COR-L47 (cell line): Measurements from ENCODE around the gene ARFGEF2.

Source experiments
- DNase-seq: peaks from one replicate; lab custom pipeline; 2025; lab: John Stamatoyannopoulos, UW

ARFGEF2 gene

DNA sequence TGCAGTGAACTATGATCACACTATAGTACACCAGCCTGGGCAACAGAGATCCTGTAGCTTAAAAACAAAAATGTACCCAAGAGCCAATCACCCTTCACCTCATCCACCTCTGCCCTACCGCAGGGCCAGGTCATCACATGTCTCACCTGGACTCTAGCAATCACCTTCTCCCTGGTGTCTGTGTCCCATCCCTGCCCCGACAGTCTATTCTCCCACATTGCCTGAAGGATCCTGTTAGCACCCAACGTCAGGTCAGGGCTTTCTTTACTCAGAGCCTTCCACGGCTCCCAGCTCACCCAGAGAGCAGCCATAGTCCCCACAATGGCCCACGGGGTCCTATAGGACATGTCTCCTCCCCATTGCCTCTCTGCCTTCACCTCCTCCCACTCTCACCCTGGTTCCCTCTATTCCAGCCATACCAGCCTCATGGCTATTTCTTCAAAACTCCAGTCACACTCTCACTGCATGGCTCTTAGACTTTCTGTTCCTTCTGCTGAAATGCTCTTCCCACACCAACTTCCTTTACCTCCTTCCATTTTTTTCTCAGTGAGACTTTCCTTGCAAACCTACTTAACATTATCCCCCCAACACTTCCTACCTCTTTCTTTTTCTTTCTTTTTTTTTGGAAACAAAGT is 22.5 kb upstream of the ARFGEF2 start:
- no peak for DNase-seq

DNA sequence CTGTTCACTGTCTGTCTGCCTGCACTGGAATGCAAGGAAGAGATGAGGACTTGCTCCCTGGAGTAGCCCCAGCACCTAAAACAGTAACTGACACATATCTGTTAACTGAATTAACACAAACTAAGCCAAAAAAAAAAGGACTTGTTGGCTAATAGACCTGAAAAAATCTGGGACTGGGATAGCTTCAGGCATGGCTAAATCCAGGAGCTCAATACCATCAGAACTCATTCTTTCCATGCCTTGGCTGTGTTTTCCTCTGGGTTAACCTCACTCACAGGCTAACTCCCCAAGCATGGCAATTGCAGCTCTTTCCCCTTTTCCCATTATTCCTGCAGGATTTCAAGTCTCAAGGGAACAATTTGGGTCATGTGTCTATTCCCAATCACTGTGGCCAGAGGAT is 21.6 kb upstream of the ARFGEF2 start:
- no peak for DNase-seq

DNA sequence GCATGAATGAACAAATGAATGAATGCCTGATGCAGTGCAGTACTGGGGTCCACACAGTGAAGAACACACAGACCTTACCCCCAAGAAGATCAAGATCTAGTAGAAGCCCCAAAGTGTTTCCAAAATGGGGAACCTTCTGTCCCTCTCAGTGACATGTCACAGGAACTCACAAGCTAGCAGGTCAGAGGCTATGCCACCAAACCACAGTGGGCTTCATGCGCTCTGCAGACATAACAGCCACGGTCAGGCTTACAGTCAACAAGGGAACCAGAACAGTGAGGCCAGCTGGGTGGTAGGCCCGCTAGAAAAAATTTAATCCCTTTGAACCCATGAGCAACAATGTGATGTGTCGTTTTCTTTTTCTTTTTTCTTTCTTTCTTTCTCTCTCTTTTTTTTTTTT is 20.2 kb upstream of the ARFGEF2 start:
- DNase-seq: no peak

DNA sequence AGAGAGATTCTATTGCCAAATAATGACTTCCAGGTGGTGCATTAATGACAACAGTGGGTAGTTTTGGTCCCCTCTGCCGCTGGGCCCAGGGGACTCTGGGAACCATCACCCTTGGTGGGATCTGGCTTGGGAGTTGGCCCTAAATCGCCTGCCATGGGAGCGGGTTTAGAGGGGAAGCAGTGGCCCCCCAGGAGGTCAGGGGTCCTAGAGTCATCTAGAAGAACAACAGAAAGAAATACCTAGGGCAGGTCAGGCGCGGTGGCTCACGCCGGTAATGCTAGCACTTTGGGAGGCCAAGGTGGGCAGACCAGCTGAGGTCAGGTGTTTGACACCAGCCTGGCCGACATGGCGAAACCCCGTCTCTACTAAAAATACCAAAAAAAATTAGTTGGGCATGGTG is 17.8 kb upstream of the ARFGEF2 start:
- no peak for DNase-seq

DNA sequence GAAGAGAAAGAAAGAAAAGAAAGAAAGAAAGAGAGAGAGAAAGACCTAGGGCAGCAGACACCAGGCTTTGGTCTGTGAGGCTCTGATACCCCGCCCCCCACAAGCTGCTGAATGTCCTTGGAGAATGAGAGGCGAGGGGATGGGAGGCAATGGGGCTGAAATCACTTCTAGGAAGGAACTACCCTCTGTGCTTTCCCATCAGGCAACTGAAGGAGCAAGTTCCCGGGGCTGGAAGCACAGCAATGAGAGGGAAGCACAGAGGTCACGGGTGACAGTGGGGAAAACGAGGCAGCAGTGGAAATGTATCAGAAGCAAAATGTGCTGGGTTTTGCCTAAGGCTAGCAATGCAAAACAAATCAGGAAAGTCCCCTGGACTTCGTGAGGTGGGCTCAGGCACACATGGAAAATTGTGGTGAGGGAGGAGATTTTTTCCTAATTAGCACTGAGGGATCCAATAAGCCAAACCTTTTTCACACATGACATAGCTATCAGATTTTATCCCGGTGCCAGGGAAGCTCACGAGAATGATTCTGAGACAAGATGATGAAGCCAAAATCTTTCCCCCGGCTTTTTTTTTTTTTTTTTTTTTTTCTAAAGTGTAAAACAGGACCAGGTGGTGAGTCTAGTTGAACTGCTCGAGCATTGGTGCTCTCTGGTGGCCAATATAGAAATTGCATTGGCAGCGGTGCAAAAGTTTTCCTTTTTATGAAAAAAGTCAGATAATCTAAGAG is 16.8 kb upstream of the ARFGEF2 start:
- DNase-seq: peak; percentile 46

DNA sequence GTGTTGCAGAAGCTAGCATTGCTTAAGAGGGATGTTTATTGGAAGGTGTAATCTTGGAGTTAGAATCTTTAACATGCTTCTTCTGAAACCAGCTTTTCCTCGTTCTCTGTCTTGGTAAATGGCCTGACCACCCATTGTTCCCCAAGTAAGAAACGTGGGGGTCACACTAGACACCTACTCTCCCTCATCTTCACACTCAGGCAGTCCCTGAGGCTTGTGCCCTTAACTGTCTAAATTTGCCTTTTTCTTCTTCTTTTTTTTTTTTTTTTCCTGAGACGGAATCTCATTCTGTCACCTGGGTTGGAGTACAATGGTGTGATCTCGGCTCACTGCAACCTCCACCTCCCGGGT is 16.2 kb upstream of the ARFGEF2 start:
- DNase-seq: no peak

DNA sequence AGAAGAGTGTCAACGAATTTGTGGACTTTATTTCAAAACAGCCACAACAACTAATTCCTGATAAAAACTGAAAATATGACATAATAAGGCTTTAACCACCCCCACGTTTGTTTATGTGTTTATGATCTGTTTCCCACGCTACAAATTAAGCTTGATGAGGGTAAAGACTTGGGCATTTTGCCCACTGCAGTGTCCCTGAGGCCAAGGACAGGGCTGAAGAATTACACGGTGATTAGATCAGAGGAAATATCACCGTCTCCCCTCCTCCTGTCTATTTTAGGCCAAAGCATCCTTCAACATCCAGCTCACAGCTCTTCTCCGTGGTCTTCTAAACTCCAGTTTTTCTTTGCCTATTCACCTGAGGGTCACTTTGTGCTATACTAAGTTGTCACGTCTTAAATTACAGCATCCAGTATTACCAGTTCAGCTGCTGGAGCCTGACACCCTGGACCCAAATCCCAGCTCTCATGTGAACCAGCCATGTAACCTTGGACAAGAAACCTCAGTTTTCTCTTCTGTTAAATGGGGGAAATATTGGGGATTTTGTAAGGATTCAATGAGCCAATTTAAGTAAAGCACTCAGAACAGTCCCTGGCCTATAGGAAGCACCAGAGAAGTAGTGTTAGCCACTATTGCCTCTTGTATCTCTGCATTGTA is 15.2 kb upstream of the ARFGEF2 start:
- no peak for DNase-seq

DNA sequence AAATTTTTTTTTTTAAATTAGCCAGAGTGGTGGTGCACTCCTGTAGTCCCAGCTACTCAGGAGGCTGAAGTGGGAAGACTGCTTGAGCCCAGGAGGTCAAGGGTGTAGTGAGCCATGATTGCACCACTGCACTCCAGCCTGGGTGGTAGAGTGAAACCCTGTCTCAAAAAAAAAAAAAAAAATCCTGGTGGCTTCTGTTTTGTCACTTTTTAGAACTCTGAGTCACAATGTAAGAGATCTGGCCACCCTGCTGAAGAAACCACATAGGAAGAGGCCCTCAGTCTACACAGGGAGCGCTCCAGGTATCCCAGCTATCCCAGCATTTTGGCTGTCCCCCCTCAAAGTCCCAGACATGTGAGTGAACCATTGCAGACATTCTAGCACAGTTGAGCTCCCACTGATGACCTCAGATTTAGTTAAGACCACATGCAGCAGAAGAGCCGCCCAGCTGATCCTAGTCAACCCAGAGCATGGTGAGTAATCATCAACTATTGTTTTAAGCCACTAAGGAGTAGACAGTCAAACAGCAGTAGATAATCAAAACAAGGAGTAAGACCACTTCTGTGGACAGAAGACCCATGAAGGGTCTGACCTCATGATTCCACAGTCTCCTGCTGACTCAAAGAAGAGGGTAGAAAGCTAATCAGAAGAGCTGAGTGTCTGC is 12.7 kb upstream of the ARFGEF2 start:
- no peak for DNase-seq

DNA sequence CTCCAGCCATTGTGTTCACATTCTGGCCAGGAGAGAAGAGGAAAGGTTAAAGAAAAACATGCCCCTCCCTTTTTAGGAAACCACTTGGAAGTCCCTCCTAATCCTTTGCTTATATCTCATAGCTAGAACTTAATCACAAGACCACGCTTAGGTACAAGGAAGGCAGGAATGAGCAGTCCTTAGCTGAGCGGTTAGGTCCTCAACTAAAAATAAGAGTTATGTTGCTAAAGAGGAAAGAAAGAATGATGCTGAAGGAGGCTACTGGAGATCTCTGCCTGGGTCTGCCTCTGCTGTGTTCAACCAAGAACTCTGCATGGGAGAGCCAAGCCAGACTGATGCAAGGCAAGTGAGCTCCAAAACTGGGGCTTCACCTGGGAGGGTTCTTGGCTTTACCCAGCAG is 11.6 kb upstream of the ARFGEF2 start:
- DNase-seq: no peak

DNA sequence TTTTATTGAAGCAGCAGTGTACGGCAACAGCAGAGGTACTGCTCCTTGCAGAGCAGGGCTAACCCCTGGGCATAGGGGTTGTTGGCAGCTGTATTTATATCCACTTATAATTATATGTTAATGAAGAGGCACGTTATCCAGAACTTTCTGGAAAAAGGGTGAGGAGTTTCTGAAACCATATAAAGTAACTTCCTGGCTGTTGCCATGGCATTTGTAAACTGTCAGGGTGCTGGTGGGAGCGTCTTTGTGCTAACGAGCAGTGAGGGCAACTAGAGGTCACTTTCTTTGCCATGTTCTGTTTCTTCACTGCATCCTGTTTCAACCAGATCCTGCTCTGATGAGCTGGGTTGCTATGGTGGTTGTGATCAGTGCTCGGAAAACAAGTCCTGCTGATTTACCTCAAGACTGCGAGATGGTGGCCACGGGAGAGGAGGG is 11.1 kb upstream of the ARFGEF2 start:
- DNase-seq: no peak

DNA sequence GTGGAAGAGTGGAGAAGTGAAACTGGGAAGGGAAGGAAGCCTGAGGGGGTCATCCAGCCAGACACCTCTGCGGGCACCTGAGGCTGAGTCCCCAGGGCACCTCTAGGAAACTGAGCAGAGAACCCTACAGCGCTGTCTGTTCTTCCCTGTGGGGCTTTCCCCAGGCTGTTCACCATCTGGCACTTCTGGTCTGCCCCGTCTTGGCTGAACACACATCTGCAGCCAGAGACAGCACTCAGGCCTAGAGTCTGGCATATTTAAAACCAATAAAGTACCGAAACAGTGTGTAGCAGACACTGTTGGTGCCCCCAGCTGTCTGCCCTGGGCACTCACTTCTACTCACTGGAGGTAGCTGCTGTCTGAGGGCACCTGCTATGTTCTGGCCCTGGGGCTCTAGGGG is 9.4 kb upstream of the ARFGEF2 start:
- no peak for DNase-seq

DNA sequence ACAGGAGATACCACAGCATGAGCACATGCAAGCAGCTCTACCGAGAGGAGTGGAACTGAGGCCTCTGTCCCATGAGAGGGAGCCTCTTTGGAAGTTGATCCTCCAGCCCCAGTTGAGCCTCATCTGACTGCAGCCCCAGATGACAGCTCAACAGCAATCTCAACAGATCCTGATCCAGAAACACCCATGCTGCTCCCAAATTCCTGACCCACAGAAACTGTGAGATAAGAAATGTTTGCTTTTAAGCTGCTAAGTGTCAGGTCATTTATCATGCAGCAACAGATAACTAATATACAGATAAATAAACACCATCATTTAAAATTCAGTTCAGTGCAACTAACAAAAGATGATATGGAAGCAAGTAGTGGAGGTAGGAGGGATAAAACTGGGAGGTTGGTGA is 4.8 kb upstream of the ARFGEF2 start:
- no peak for DNase-seq

DNA sequence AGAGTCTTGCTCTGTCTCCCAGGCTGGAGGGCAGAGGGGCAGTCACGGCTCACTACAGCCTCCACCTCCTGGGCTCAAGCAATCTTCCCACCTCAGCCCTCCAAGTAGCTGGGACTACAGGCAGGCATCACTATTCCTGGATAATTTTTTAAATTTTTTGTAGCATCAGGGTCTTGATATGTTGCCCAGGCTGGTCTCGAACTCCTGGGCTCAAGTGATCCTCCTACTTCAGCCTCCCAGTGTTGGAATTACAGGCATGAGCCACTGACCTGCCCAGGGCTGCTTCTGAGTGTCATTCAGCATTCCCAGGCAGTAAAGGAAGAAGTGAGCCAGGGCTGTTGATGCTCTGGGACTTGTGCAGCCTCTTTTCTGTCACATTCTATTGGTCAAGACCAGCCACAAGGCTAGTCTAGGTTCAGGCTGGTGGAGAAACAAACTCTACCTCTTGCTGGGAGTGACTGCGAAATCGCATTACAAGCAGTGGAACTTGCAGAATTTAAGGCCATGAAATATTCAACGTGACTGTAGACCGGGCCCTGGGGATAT is 2.1 kb upstream of the ARFGEF2 start:
- no peak for DNase-seq

DNA sequence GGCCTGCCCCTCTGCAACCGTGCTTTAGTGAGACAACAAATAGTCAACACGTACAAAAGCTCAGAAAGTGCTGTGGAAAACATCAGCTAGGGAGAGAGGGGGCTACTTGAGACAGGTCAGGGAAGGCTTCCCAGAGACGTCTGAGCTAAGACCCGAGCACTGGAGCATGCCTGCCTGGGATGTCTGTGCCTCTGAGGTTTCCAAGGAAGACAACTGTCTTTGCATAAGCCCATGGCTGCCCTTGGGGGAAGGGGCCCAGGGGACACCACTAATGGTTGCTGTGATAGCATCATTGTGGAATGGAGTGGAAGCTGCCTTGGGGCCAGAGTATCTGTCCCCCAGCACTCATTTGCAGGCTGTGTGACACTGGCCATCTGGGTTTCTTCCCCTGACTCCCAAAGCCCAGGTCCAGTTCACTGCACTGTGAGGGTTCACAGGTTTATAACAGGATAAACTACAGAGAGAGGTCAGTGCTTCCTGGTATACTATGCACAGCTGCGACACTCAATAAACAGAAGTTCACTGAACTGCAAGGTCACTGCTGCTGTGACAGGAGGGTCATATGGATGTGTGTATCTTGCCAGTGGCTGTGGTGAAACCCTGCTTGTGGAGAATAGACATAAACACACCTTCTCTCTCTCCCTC is 1.5 kb upstream of the ARFGEF2 start:
- DNase-seq: no peak

DNA sequence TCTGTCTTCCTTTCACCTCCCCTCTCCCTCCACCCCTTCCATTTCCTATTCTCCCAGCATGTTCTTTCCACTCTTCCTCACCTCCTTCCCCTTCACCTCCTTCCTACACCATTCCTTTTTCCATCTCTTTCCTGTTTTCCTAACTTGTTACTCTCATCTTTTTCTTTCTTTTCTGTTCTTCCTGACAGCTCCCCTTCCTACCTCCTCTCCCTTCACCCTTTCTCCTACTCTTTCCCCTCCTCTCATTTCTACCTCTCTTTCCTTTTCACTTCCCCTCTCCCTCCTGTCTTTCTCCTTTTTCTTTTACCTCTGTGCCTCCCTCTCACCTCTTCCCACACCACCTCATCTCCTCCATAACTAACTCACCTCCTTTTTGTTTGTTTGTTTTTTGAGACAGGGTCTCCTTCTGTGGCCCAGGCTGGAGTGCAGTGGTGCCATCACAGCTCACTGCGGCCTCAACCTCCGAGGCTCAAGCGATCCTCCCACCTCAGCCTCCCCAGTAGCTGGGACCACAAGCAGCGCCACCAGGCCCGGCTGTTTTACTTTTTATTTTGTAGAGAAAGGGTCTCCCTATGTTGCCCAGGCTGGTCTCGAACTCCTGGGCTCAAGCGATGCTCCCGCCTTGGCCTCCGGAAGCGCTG is 864 bp upstream of the ARFGEF2 start:
- DNase-seq: no peak

DNA sequence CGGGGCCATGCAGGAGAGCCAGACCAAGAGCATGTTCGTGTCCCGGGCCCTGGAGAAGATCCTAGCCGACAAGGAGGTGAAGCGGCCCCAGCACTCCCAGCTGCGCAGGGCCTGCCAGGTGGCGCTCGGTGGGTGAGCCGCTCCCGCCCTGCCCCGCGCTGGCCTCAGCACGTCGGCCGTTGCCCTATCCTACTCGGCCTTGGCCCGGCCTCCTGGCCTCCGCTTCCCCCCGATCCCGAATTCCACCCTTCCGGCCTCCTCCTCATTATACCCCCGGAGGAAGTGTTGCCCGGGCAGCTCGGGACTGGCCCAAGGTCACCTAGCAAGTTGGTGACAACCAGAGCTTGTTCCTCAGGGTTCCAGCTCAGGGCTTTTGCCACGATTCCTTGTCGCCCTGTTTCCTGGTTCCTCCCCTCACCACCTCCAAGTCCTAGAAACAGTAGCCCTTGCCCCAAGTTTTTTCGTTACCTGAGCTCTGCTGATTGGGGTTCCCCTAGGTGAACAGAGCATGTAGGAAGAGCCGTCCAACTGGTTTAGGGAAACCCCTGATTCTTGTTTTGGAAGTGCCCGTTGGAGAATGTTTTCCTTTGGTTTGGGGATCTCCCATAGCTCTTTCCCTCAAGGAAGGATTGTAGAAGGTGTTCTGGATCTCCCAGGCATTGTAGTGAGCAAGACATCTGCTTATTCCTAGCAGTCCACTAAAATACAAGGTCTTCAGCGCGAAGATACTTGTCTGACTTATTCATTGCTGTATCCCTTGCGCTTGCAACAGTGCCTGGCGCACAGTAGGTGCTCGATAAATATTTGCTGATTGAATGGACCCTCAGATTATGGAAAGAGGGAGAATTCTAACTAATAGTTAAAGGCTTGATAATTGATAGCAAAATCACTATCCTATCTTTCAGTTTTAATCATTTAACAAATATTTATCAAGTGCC is 641 bp downstream of the ARFGEF2 start:
- DNase-seq: no peak

DNA sequence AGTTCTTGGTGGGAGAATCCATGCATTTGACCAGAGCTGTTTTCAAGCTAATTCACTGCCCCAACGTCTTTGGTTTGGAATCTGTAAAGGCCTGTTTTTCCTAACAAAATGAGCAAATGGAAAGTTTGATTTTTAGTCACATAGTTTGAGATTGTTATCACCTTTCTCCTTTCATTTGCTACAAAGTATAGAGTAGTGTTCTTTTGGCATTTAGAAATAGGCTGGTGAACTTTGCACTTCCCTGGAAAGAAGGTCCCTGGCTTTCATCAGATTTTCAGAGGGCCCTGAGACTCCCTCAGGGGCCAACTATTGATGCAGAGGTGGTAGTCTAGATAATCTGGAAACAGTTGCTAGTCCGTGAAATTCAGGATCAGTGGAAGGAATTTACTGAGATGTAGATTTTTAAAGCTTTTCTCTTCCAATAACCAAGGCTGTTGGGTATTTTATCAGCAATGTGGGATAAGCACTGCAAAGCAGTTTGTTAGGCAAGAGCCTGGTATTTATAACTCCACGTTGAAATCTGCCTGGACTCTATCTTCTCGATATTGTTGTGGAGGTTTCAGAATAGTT is 1.7 kb downstream of the ARFGEF2 start:
- no peak for DNase-seq

DNA sequence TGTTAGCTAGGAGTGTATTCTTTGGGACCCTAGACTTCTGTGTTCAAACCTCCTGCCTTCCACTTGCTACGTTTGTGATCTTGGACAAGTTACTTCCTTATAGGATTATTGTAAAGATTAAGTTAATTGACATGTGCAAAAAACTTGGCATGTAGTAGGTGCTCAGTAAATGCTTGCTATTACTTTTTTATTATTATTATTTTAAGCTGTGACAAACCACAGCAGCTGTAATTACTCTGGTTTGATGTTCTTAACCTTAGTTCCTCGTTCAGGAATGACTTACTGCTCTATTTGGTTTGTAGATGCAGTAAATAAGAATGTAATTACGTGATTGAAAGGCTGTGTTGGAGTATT is 3.2 kb downstream of the ARFGEF2 start:
- DNase-seq: no peak

DNA sequence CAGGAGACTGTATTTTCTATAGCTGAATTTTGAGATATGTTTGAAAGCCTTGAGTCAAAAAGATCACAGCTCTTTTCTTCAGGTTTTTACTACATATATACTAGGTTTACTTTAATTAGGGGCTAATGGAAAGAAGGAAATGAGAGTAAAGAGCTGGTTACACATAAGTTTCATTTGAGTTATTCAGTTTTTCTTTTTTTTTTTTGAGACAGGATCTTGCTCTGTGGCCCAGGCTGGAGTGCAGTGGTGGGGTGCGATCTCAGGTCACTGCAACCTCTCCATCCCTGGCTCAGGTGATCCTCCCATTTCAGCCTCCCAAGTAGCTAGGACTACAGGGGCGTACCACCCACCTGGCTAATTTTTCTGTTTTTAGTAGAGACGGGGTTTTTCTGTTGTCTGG is 4.8 kb downstream of the ARFGEF2 start:
- no peak for DNase-seq

DNA sequence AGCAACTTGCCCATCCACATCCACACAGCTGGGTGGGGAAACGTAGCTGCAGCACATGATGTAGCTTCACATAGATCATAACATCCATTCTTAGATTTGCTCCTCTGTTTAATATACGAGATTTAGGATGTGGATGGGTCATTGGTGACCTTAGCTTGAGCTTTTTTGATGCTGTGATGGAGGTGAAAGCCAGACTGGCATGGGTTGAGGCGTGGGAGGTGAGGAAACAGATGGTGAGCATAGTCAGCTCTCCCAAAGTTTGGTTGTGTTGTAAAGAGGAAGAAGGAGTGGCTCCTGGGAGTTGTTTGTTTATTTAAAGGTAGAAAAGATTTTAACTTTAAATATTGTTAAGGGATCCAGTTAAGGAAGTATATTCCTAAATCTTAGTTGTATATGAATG is 5.3 kb downstream of the ARFGEF2 start:
- no peak for DNase-seq
